ENCODE results near the gene SKOR2. TPM values are rescaled to one million over a fixed set of nuclear protein-coding genes. Genes with fewer than 3 reads are reported as not detected.

The SKOR2 gene
- total RNA-seq, 2 experiments from 2014 or later, result not detected

GRCh38 chr18:47250391-47251046 is 941 bp downstream of the SKOR2 start:
- H3K27ac ChIP-seq (ENCODE audit: low read depth in 1 of 2, low read length in 2 of 2), result no peak overlapping the region
- H3K9me3 ChIP-seq (ENCODE audit: control insufficient read depth in 1 of 2, insufficient read depth in 1 of 2, low read length in 2 of 2), result peaks cover 7 to 28% of the 10 kb centered on the region in 2 experiments
- no peak for TF ChIP-seq CTCF (IDR thresholded peaks at IDR 0.05)
- no peak for DNase-seq
- H3K36me3 ChIP-seq (ENCODE audit: insufficient read depth, low read length), result no peaks in the 10 kb centered on the region
- peaks cover 12% of the 10 kb centered on the region for H3K4me1 Mint-ChIP-seq (ENCODE audit: low read depth)
- CTCF ChIA-PET, result no interaction called here
- POLR2A ChIA-PET, result no interaction called here
- intact Hi-C loops (cut with DNase I, micrococcal nuclease), result no loop called here
- H3K27me3 ChIP-seq (ENCODE audit: control insufficient read depth in 1 of 2, insufficient read depth in 2 of 2, low read length in 2 of 2), result peaks cover 70 to 81% of the 10 kb centered on the region in 2 experiments
- no peaks in the 10 kb centered on the region for H3K9me3 Mint-ChIP-seq
- ATAC-seq (ENCODE audit: poor library complexity), result no peak
- no peak overlapping the region for H3K4me3 Mint-ChIP-seq
- H3K27me3 Mint-ChIP-seq, result peaks cover 81% of the 10 kb centered on the region
- H3K36me3 Mint-ChIP-seq (ENCODE audit: low read depth), result no peaks in the 10 kb centered on the region
- H3K4me3 ChIP-seq (ENCODE audit: low read length), result no peak overlapping the region
- no peaks in the 10 kb centered on the region for H3K4me1 ChIP-seq (ENCODE audit: insufficient read depth, low read length)
- H3K27ac Mint-ChIP-seq, result no peak overlapping the region

GRCh38 chr18:47249314-47249981 is 2.0 kb downstream of the SKOR2 start:
- H3K4me3 ChIP-seq (ENCODE audit: low read length), result no peak overlapping the region
- CTCF ChIA-PET, result no interaction called here

GRCh38 chr18:47248604-47249313 is 2.7 kb downstream of the SKOR2 start:
- TF ChIP-seq CTCF (IDR thresholded peaks at IDR 0.05), result no peak
- no peak for ATAC-seq (ENCODE audit: poor library complexity)
- Histone ChIP-seq H3K4me3 (ENCODE audit: low read length) (no peak overlapping the region), H3K9me3 (ENCODE audit: control insufficient read depth in 1 of 2, insufficient read depth in 1 of 2, low read length in 2 of 2) (peaks cover 5 to 18% of the 10 kb centered on the region in 2 experiments), H3K27ac (ENCODE audit: low read depth in 1 of 2, low read length in 2 of 2) (no peak overlapping the region), H3K27me3 (ENCODE audit: control insufficient read depth in 1 of 2, insufficient read depth in 2 of 2, low read length in 2 of 2) (peaks cover 57 to 80% of the 10 kb centered on the region in 2 experiments), H3K36me3 (ENCODE audit: insufficient read depth, low read length) (no peaks in the 10 kb centered on the region), H3K4me1 (ENCODE audit: insufficient read depth, low read length) (no peaks in the 10 kb centered on the region)
- Mint-ChIP-seq H3K36me3 (ENCODE audit: low read depth) (no peaks in the 10 kb centered on the region), H3K27me3 (peaks cover 80% of the 10 kb centered on the region), H3K9me3 (no peaks in the 10 kb centered on the region), H3K27ac (no peak overlapping the region), H3K4me1 (ENCODE audit: low read depth) (peaks cover 12% of the 10 kb centered on the region), H3K4me3 (no peak overlapping the region)
- CTCF ChIA-PET, result no interaction called here
- intact Hi-C loops (cut with DNase I, micrococcal nuclease), result no loop called here
- POLR2A ChIA-PET, result no interaction called here
- no peak for DNase-seq

More at GRCh38 chr18:47249314-47249981, 2.0 kb downstream of the SKOR2 start:
- intact Hi-C loops (cut with DNase I, micrococcal nuclease), result no loop called here
- DNase-seq (no peak), ATAC-seq (ENCODE audit: poor library complexity) (no peak)
- Histone ChIP-seq H3K36me3 (ENCODE audit: insufficient read depth, low read length) (no peaks in the 10 kb centered on the region), H3K27ac (ENCODE audit: low read depth in 1 of 2, low read length in 2 of 2) (no peak overlapping the region), H3K4me1 (ENCODE audit: insufficient read depth, low read length) (no peaks in the 10 kb centered on the region), H3K27me3 (ENCODE audit: control insufficient read depth in 1 of 2, insufficient read depth in 2 of 2, low read length in 2 of 2) (peaks cover 60 to 81% of the 10 kb centered on the region in 2 experiments), H3K9me3 (ENCODE audit: control insufficient read depth in 1 of 2, insufficient read depth in 1 of 2, low read length in 2 of 2) (peaks cover 5 to 23% of the 10 kb centered on the region in 2 experiments)
- POLR2A ChIA-PET, result no interaction called here
- Mint-ChIP-seq H3K9me3 (no peaks in the 10 kb centered on the region), H3K36me3 (ENCODE audit: low read depth) (no peaks in the 10 kb centered on the region), H3K4me3 (no peak overlapping the region), H3K27ac (no peak overlapping the region), H3K27me3 (peaks cover 81% of the 10 kb centered on the region), H3K4me1 (ENCODE audit: low read depth) (peaks cover 12% of the 10 kb centered on the region)
- TF ChIP-seq CTCF (IDR thresholded peaks at IDR 0.05), result no peak

Measured in CD4-positive, alpha-beta T cell (primary cell).